Embryonic facial prominence (tissue), 1 donor: Measurements from ENCODE around the gene ARPC5L.

Experiments used
- DNase-seq: peaks from one replicate; pipeline ENCODE4 v3.0.0-alpha.2; 2016; ENCODE audit errors: extremely low spot score

The ARPC5L gene

DNA sequence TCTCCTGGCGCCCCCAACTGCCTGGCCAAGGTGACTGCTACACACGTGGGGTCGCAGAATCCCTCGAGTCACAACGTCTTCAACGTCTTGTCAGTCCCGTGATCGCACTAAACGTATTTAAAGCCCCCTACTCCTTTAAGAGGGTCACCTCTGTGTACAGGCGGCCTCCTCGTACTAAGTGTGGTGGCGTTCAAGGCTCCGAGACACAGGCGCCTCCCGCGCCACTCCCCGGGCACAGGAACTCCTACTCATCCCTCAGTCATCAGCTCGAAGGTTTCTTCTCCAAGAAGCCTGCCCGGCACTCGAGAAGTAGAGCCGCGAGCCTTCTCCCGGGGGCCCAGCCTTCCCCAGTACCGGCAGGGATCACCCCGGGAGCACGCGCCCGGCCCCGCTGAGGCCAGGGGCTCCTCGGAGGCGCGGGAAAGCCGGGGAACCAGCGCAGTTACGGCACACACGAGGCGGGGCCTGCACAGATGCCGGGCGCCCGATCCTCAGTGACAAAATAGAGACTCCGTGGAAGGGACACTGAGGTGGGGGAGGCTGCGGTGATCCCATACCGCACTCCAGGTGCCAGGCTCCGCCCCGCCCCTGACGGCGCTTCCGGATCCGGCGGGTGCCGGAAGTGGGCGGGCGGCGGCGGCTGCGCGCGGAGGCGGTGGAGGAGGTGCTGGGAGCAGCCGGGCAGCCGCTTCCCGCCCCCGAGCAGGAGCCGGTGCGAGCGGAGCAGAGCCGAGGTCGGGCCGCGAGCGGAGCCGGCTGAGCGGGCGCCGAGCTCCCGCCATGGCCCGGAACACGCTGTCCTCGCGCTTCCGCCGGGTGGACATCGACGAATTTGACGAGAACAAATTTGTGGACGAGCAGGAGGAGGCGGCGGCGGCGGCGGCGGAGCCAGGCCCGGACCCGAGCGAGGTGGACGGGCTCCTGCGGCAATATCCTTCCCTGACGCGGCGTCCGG lies 6.9 kb downstream of the ARPC5L start:
- peak; percentile 70 for DNase-seq

DNA sequence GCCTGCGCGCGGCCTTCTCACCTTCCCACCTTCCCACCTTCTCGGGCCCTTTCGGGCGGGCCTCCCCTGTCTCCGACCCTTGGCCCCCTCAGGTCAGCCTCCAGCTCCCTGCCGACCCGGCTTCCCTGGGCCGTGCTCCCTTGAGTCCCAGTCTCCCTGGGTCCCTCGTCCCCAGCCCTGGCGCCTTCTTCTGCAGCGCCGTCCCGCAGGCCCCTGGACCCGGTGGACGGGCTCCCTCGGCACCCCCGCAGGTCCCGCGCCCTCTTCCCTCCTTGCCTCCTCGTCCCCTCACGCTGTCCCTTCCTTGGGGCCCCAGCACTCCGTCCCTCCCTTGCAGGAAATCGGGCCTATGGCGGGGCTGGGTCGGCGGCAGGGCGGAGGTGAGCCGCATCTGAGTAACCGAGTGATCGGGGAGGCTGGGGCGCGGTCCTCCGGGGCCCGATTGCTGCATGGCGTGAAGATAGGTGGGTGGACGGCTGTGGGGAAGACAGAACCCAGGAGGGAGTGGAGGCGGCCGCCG lies 7.6 kb downstream of the ARPC5L start:
- DNase-seq: no peak

DNA sequence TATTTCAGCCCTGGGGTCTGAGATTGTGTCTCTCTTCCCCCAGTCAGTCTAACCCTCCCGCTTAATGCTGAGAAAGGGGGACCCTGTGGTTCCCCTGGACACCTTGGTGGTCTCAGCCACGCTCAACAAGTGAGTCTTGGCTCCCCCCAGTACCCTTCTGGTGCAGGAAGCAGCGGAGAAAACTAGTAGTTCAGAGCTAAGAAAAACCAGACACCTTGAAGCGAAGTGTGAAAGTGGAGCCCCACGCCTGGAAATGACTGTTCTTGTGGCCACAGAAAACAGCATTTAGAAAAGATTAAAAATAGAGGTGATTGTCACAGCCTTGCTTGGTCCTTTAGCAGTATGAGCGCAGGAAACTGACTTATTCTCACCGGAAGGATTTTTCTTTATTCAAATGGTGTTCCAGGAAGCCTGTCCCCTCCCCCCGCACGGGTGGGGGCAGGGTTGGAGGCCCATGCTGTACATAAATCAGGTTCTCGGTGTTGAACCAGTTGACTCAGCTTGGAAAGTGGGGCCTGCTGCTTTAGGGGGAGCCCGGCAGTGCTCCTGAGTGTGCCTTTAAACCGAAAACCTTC lies 8.1 kb downstream of the ARPC5L start:
- DNase-seq: no peak

DNA sequence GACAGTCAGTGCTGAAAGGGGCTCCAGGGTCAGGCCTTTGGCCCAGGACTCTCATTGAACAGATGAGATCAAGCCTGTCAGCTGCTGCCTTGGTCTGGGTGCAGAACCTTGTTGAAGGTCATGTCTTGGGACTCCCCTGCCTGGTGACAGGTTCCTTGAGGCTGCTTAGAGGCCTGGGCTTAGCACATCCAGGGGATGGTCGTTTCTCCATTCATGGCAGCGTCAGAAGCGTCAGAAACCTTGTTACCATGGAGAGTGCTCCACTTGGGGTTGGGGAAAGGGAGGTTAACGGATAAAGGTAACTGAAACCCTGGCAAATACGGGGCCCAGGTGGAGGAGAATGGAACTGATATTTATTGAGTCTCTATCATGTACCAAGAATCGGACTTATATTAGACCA lies 8.8 kb downstream of the ARPC5L start:
- no peak for DNase-seq

DNA sequence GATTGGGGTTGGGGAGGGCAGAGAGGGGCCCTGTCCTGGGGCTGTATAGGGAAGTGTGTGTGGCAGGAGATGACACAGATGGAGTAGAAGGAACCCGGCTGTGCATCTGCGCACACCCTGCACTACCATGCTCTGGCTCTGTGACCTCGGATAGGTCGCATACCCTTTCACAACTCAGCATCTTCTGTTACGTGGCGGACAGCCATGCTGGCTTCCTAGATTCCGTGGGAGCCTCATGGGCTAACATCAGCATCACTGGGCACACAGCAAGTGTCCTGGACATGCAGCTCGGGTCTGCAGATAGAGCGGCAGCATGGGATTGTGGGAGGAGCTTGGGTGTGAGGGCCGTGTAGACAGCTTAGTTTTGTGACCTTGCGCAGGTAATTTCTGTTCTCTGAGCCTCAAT lies 9.2 kb downstream of the ARPC5L start:
- DNase-seq: no peak

DNA sequence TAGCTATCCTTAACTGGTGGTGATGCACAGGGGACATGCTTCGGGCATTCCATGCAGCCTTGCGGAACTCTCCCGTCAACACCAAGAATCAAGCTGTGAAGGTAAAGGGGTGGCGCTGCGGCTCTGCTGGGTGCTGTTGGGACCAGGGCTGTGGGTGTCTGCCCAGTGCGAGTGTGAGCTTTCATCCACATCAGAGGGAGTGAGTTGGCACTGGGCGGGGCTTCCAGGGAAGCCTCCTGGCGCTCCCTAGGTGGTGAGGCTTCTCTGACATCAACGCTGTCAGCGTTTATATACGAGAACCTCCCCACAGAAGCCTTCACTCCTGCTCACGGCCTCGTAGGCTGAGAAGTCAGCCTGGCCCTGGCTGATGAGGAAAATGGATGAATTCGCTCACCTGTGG lies 11.7 kb downstream of the ARPC5L start:
- no peak for DNase-seq

DNA sequence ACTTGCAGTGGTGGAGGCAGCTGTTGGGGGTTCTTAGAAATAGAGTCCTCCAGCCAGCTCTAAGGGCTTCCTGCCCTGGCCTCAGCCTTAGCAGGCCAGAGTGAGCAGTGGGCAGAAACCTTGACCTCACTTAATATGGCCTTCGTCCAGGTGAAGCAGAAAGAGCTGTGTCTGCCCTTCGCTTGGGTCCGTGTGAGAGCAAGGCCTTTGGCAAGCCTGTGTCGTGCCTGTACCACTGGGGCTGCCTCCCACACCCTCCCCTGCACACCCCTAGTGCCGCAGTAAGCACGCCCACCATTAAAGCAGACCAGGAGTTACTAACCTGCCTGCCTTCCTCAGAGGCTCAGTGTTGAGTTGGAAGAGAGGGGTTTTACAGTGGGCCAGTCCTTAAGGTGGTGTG lies 13.6 kb downstream of the ARPC5L start:
- no peak for DNase-seq

DNA sequence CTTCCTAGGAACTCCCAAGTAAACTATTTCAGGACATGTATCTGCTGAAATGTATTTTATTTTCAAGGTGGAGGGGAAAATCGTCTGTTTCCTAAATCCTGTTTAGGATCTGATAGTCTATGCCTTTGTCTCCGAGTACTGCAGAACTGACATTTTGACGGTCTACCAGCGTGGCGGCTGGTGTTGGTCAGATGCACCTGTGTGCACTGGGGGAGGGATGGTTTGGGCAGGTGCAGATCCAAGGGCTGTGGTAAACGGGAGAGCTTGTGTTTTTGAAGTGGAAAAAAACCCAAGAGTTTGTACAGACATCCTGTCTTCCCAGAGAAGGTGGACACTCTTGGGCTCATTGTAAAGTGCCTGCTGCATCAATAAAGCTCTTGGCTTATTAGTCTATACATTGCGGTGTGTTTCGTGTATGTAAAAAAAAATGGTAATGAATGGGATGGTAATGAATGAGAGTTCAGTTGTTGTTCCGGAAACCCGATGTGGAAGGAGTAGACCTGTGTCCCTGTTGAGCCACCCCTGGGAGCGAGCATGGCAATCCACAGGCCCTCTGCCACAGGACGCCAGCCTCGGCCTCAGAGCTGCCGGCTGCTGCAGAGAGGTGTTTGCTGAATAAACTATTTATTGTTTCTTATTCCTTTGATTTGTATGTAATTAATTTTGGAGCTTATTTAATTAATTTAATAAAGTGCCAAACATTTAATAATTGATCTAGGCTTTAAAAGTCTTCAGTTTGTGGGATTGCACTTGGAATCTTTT lies 15.3 kb downstream of the ARPC5L start:
- DNase-seq: no peak

DNA sequence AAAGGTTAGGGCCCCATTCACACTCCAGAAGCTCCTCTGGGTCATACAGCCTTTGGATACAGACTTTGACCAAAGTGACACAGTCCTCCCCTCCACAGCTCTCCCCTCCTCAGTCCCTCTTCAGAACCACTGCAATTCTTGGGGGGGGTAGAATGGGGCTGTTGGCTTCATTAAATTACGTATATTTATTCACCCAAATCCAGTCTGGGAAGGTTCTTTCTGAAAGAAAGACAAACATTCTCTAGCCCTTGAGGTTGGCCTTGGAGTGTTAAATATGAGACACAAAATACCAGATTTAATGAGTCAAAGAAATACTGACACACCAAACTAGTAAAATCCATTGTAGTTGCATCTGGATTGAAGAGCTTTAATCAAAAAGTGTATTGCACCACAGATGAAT lies 16.1 kb downstream of the ARPC5L start:
- DNase-seq: no peak

DNA sequence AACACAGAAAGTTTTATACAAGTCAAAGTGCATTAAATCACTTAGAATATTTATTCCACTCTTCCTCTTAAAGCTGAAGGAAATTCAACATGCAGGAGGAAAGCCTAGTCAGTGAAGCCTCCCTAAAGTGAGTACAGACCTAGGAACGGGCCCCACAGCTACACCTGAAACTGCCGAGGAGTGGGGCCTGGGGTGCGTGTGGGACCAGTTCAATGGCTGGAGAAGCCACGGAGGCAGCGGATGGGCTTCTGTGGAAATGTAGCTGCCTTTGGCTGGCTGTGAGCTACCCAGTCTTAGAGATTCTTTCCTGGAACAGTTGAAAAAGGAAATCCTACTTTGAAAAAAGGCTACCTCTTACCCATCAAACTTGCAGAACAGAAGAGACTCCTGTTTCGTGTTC lies 16.6 kb downstream of the ARPC5L start:
- no peak for DNase-seq

DNA sequence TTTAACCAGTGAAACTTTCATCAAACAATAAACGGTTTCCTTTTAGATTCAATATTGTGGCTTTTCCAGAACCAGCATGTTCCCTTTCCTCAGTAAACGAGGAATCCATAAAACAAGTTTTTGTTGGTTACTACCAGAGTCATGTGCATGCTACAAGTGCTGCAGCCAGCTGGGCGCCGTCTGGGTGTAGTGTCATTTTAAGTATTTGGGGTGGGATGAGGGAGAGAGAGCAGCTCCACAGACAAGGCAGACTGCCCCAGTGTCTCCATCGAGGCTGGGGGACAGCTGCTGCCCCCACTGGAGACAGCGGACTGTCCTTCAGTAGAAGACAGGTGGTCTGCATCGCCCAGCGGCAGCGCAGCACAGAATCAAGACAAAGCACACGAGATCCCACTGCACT lies 17.3 kb downstream of the ARPC5L start:
- DNase-seq: no peak

DNA sequence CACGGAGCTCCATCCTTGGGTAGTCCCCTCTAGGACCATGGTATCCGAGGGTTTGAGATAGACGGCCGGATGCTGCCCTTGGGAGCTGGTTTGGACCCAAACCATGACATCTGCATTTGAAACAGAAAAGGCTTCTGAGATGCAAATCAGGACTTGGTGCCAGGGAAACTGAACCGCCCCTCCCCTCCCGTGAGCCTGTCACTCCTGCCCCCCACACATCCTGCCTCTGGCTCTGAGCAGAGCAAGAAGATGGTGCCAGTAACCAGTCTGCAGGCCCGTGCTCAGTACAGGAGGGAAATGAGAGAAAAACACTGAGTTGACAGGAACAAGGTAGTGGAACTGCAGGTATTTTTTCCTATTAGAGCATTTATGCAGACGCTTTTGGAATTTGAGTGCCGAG lies 18.6 kb downstream of the ARPC5L start:
- DNase-seq: no peak

DNA sequence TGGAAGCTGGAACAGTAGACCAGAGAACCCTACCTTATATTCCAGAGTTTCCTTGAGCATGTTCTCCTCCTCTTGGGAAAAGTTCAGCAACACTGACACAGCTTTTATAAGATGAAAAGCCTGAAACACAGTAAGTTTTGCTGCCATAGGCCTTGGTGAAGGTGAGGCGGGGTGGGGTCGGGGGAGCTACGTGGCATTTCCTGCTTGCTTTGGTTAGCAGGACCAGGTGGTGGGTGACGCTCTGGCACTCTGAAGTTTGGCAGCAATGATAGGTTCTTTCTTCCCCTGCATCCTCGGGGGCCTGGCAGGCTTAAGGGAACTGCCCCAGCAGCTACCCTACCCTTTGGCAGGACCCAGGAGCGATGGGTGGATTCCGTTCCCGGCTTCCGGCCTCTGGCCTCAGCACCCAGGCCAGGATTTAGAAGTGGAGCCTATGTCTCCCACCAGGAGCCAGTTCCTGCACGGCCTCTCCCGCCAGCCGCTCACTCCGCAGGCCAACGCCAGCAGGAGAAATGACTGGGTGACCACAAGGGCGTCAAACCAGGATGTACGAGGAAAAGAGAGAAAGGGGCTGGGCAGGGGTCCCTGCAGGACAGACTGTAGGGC lies 19.3 kb downstream of the ARPC5L start:
- DNase-seq: no peak

DNA sequence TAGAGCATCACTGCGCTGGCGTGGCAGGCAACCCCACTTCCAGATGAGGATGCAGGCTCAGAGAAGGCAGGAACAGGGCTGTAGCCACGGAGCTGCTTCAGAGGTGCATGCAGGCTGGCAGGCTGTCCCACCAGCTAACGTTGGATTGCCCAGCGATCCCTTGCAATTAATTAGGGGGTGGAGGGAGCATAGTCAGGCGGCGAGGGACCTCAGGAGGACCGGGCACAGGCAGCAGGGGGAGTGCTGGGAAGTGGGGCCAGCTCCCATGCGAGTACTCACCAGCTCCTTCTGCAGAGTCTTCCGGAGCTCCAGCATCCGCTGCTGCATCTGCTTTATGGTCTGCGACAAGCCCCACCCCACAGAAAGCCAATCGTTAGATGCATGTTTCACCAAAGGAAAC lies 20.3 kb downstream of the ARPC5L start:
- no peak for DNase-seq

DNA sequence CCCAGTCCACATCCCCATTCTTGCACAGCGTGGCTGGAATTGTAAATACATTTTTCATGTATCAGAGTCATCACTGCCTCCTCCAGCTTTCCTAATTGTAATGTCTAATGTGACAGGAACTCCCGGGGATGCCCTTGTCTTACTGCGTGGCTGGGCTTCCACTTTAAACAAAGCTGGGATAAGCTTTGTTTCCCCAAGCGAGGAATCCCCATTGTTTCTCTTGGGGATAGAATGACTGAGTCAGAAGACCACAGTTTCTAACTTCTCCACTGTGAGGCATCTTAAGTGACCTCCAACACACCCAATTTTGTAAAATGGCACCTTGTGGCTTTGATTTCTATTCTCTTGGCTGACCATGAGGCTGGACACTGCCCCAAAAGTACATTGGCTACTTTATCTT lies 22.4 kb downstream of the ARPC5L start:
- DNase-seq: no peak

DNA sequence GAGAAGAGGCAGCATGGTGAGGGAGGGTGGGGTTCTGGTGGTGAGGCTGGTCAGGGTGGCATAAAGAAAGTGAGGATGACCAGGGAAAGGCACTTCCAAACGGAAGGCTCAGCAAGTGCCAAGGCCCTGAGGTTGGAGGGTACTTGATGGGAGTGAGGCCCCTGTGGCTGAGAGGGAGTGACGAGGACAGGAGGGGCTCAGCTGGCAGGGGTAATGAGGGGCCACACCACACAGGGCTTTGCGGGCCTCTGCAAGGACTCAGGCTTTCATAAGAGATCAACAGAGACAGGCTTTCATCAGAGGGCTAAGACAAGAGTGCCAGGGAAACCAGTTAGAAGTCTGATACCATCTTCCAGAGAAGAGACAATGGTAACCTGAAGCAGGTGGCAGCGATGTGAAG lies 23.6 kb downstream of the ARPC5L start:
- DNase-seq: no peak

DNA sequence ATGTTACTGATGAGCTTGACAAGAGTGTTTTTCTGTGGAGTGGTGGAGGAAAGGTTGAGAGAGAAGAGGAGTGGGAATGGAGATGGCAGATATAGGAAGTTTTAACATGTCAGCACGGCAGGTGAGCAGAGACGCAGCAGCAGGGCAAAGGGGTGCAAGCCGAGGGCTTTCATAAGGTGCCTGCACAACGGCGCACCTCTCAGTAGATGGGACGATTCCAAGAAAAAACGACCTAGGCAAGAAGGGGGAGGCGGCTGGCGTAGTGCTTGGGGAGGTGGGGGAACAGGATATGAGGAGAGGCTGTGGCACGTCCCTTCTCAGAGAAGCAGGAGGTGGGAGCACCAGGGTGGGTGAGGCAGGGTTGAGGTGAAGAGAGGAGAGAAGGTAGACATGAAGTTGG lies 24.5 kb downstream of the ARPC5L start:
- DNase-seq: no peak

DNA sequence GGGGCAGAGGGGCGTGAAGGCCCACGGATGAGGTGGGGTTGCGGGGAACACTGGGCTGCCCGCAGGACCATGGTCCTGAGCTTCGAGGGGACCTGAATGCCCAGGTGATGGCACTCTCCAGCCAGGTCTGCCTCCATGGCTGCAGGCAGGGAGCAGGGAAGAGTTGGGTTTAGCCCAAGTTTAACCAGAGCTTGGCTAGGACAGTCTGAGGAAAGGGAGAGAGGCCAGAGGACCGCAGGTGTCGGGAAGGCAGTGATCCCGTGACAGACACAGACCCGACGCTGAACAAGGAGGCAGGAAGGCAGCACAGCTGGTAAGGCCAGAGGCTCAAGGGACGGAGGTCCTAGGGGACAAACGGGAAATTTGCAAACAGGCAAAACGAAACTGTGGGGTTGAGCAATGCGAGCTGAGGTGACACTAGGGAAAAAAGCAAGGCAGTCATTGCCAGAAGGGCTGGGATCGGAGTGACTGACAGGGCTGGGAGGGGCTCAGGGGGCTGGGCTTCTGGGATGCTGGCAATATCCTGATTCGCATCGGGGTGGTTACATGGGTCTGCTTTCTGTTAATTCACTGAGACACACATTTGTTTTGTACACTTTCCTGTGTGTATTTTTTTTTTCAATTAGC lies 25.0 kb downstream of the ARPC5L start:
- no peak for DNase-seq

DNA sequence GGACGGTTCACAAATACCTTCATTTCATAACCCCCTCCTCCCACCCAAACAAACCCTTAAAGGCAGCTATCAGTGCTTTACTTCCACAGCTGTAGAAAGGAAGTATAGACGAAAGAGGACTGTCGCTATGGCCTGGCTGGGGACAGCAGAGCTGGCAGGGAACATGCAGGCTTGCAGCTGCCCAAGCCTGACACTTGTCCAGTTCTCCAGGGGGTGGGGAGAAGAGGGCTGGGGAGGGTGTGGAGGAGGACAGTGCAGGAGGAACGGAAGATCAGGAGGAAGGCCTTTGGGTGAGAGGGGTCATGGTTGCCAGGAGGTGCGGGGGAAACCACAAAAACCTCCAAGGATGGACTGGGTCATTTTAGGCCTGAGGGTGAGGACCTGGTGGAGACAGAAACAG lies 25.9 kb downstream of the ARPC5L start:
- DNase-seq: no peak

DNA sequence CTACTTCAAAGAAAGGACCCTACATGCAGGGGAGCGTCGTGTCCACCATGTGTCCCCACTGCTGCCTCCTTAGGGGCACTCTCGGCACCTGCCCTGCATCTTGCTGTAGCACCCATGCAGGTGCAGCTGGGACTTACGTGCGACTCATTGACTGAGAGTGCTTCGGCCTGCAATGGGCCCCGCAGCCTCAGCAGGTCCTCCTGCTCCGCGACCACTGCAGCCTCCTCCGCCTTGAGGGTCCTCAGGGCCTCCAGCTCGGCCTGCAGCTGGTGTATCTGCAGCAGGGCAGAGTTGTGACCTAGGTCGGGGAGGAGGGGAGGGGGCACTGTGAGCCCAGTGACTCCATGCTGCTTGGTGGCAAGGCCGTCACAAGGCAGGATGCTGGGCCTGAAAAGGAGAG lies 27.1 kb downstream of the ARPC5L start:
- DNase-seq: no peak

DNA sequence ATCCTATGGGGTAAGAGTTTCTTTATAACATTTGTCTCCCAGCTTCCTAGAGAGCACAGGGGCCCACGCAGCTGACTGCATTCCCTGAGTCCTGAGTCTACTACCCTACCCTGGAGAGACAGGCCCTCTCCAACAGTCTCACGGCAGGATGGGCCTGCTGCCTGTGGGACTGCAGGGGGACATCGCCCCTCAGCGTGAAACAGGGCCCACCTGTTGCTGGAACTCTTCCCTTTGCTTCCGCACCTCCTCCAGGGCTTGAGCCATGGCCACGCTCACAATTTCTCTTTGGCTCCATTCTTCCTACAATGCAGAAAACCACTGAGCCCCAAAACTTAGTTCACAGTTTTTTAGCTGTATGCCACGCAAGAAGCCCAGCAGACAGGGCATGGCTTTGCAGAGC lies 28.2 kb downstream of the ARPC5L start:
- no peak for DNase-seq
